Measurements from ENCODE around the gene GRM2.
A peak's percentile ranks its signal among the peaks of the same experiment; 100 is the strongest.

Gene GRM2

DNA sequence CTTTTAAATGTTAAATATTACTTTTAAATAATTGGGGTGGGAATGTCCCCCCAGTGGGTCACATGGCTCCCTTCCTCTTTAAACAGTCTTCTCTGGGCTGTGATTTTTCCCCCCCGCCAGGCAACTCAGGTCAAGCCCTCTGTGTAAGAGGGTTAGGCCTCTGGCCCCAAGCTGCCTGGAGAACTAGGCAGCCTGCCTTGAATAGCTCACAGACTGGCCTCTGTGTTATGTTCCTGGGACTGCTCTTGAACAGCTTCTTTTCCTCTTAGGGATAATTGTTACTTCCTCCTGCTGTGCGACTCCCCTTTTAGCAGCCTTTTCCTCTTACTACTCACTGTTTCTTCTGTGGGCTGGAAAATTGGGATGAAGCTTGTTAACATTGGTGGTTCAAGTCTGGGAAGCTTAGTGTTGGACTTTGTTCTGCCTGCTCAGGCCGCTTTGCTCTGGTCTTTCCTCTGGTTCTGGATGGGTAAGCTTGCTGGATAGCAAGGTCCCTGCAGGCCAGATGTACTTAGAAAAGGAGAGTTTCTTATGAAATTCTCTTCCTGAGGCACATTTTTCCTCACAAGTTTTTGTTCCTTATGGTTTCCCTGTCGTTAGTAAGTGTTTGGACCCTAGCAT is 33.6 kb upstream of the GRM2 start:
- H3K27ac ChIP-seq: peak overlapping the region; percentile 27
- no peaks in the 10 kb centered on the region for H3K9me3 ChIP-seq
- H3K4me3 ChIP-seq (ENCODE audit: low read depth in 1 of 2, low read length in 1 of 2): no peak overlapping the region
- H3K36me3 ChIP-seq: no peaks in the 10 kb centered on the region
- peaks cover 48 to 54% of the 10 kb centered on the region in 2 experiments for H3K4me1 ChIP-seq (ENCODE audit: control insufficient read depth in 1 of 2, insufficient read depth in 1 of 2, low read depth in 1 of 2, low read length in 1 of 2)
- H3K27me3 ChIP-seq: no peaks in the 10 kb centered on the region
- TF ChIP-seq, protein P1, sequence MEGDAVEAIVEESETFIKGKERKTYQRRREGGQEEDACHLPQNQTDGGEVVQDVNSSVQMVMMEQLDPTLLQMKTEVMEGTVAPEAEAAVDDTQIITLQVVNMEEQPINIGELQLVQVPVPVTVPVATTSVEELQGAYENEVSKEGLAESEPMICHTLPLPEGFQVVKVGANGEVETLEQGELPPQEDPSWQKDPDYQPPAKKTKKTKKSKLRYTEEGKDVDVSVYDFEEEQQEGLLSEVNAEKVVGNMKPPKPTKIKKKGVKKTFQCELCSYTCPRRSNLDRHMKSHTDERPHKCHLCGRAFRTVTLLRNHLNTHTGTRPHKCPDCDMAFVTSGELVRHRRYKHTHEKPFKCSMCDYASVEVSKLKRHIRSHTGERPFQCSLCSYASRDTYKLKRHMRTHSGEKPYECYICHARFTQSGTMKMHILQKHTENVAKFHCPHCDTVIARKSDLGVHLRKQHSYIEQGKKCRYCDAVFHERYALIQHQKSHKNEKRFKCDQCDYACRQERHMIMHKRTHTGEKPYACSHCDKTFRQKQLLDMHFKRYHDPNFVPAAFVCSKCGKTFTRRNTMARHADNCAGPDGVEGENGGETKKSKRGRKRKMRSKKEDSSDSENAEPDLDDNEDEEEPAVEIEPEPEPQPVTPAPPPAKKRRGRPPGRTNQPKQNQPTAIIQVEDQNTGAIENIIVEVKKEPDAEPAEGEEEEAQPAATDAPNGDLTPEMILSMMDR (IDR thresholded peaks at IDR 0.05): no peak

DNA sequence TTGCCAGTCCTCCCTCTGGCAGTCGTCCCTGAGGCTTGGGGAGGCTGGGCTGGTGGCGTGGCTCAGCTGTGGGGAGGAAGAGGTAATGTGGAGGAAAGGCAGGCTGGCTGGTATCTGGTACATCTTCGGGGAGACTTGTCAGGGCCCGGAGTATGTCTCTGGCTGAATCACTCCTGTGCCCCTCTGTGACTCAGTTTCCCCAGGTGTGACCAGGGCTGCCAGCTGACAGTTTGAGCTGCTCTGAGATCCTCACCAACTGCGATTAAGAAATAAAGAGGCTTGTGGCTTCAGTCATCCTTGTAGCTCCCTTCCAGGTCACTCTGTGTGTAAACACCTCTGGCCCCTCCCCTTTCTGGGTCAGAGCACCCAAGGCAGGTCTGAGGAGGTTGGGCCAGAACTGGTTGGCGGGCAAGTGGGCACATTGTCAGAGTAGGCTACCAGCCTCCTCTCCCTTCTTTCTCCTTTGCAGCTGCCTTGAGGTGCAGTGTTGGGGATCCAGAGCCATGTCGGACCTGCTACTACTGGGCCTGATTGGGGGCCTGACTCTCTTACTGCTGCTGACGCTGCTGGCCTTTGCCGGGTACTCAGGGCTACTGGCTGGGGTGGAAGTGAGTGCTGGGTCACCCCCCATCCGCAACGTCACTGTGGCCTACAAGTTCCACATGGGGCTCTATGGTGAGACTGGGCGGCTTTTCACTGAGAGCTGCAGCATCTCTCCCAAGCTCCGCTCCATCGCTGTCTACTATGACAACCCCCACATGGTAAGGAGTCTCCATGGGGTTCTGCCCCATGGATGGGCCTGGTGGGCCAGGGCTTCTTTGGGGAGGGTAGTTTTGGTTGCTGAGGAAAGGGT is 32.8 kb upstream of the GRM2 start:
- Histone ChIP-seq H3K27me3 (no peaks in the 10 kb centered on the region), H3K4me1 (ENCODE audit: control insufficient read depth in 1 of 2, insufficient read depth in 1 of 2, low read depth in 1 of 2, low read length in 1 of 2) (peaks cover 44 to 48% of the 10 kb centered on the region in 2 experiments), H3K27ac (peak overlapping the region; percentile 27), H3K36me3 (no peaks in the 10 kb centered on the region), H3K9me3 (no peaks in the 10 kb centered on the region), H3K4me3 (ENCODE audit: low read depth in 1 of 2, low read length in 1 of 2) (no peak overlapping the region)
- TF ChIP-seq, protein P1 (IDR thresholded peaks at IDR 0.05): no peak

DNA sequence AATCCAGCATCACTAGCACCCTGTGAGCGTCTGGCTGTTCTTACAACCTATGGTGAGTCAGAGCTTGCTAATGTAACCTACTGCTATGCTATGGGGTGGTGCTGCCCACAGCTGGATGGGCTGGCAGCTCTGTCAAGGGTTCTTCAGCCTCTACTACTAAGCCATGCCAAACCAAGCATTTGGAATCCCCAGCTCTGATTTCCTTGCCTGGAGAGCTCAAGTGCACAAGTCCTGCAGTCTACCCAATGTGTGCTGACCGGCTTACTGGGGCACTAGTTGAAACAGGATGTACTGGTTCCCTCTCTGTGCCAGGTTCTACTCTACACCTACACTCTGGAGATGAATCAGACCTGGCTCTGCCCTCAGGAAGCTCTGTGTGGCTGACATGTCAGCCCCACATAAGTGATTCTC is 31.7 kb upstream of the GRM2 start:
- no peaks in the 10 kb centered on the region for H3K36me3 ChIP-seq
- H3K27me3 ChIP-seq: no peaks in the 10 kb centered on the region
- H3K4me3 ChIP-seq (ENCODE audit: low read depth in 1 of 2, low read length in 1 of 2): no peak overlapping the region
- peak overlapping the region; percentile 50 for H3K27ac ChIP-seq
- TF ChIP-seq, protein P1 (IDR thresholded peaks at IDR 0.05): no peak
- peaks cover 32 to 36% of the 10 kb centered on the region in 2 experiments for H3K4me1 ChIP-seq (ENCODE audit: control insufficient read depth in 1 of 2, insufficient read depth in 1 of 2, low read depth in 1 of 2, low read length in 1 of 2)
- H3K9me3 ChIP-seq: no peaks in the 10 kb centered on the region

DNA sequence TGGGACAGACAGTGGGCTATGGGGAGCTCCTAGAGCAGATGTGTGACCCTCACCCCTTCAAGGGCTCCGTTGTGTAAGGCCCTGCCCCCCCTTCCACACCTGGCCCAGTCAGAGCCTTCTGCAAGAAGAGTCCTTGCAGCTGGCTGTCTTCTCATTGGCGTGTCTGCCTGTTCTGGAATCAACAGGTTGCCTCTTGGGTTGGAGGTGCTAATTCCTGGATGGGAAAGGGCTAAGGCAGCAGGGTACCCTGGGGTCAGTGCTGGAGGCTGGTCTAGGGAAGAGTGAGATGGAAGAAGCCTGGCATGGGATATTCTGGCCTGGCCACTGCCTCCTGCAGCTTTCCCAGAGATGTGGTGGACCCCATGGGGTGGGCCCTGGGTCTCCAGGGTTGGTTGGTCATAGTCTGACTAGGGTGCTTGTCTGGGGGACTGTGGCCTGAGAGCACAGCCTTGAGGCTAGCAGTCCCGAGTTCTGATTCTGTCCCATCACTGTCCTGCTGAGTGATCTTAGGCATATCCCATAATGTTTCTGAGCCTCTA is 30.7 kb upstream of the GRM2 start:
- Histone ChIP-seq H3K27ac (peak overlapping the region; percentile 50), H3K4me3 (ENCODE audit: low read depth in 1 of 2, low read length in 1 of 2) (no peak overlapping the region), H3K27me3 (no peaks in the 10 kb centered on the region), H3K4me1 (ENCODE audit: control insufficient read depth in 1 of 2, insufficient read depth in 1 of 2, low read depth in 1 of 2, low read length in 1 of 2) (peaks cover 28 to 34% of the 10 kb centered on the region in 2 experiments), H3K36me3 (no peaks in the 10 kb centered on the region), H3K9me3 (no peaks in the 10 kb centered on the region)
- TF ChIP-seq, protein P1 (IDR thresholded peaks at IDR 0.05): no peak

DNA sequence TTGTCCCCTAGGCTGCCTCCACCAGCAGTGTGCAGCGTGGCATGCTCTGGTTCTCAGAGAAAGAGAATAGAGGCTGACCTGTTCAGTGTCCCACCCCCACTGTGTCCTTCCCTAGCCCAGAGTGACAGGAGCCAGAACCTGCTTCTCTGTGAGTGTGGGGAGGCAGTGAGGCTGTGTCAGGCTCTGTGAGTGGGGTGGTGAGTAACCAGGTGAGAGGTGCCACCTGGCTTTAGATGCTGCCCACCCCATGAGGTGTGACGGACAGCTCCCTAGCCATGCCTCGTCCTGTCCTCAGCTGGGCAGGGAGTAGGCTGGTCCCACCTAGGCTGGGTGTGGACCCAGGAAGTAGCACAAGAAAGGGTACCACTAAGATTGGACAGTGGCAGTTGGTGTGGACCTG is 29.5 kb upstream of the GRM2 start:
- Histone ChIP-seq H3K27me3 (no peaks in the 10 kb centered on the region), H3K36me3 (no peaks in the 10 kb centered on the region), H3K9me3 (no peaks in the 10 kb centered on the region), H3K4me1 (ENCODE audit: control insufficient read depth in 1 of 2, insufficient read depth in 1 of 2, low read depth in 1 of 2, low read length in 1 of 2) (peaks cover 29 to 36% of the 10 kb centered on the region in 2 experiments), H3K27ac (no peak overlapping the region), H3K4me3 (ENCODE audit: low read depth in 1 of 2, low read length in 1 of 2) (no peak overlapping the region)
- TF ChIP-seq, protein P1 (IDR thresholded peaks at IDR 0.05): no peak

Data from neutrophil (primary cell).